ENCODE results near the gene POLR1G. TPM values are rescaled to one million over a fixed set of nuclear protein-coding genes. Genes with fewer than 3 reads are reported as not detected.
A peak's percentile ranks its signal among the peaks of the same experiment; 100 is the strongest.

Gene POLR1G
- total and polyA plus RNA-seq, 9 of the 15 experiments (the other 6 are each of a cell fraction or from before 2014, with no cell fraction given), result 3.0 to 50.1 (median 27.4) TPM

DNA sequence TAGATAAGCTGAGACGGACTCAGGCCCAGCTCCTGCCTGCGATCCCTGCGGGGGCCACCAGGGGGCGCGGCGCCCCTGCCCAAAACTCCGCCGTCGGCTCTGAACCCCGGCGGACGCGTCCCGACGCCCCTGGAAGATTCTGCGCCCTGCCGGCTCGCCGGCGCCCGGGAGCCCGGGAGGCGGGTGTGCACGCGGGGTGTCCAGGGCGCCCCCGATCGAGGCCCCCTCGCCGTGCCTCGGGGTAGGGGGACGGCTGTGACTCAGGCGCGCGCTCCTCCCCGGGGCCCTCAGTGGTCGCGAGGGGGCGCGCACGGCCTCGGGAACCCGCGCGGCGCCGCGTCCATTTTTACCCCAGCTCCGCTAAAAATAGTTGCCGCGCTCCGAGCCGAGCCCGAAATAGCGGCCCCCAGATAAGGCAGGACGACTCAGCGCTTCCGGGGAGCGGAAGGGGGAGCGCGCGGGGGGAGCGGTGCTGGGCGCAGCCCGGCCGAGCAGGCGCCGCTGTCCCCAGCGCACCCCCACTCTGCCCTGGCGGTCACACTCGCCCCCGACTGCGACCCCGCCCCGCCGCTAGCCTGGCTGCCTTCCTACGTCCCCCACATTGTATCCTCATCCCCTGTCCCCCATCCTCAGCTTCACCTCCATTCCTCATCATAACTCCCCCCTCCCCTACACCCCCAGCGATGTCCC, 33.3 kb downstream of the POLR1G start (continued):
- TF ChIP-seq JUND (IDR thresholded peaks at IDR 0.05; ENCODE audit: borderline replicate concordance, low read depth, low read length) (peak; percentile 89), JUND (tag; IDR thresholded peaks at IDR 0.05; ENCODE audit: borderline replicate concordance, low read depth, low read length) (peak; percentile 51; the same call in 1 of the 3 replicates), SUPT5H (IDR thresholded peaks at IDR 0.05) (peak; percentile 54), FOXP1 (CRISPR knock-in tag; IDR thresholded peaks at IDR 0.05) (peak; percentile 21; the same call in 1 of the 2 replicates), HMGN3 (IDR thresholded peaks at IDR 0.05; ENCODE audit: borderline replicate concordance, extremely low read depth, insufficient read length, low read depth, low read length) (peak; percentile 100), SNRNP70 (optimal IDR thresholded peaks at IDR 0.05; ENCODE audit: low read depth, low read length) (no peak), ZBTB9 (CRISPR knock-in tag; IDR thresholded peaks at IDR 0.05) (peak; percentile 60; the same call in 1 of the 2 replicates), EP400 (IDR thresholded peaks at IDR 0.05) (peak; percentile 45; the same call in 1 of the 2 replicates), ZNF584 (CRISPR knock-in tag; IDR thresholded peaks at IDR 0.05; ENCODE audit: low read depth) (peak; percentile 80), NCOA1 (IDR thresholded peaks at IDR 0.05; ENCODE audit: low read depth) (peak; percentile 59; the same call in 1 of the 2 replicates), TRIM24 (IDR thresholded peaks at IDR 0.05) (peak in 1 of 2 experiments; percentile 63; a peak in 1 of 4 replicates), PCBP1 (IDR thresholded peaks at IDR 0.05; ENCODE audit: low read depth, low read length, poor library complexity, severe bottlenecking) (peak; percentile 93), HLTF (IDR thresholded peaks at IDR 0.05) (no peak; the same call in 1 of the 2 replicates), SRSF3 (IDR thresholded peaks at IDR 0.05; ENCODE audit: insufficient read depth, low read length) (no peak), ZNF583 (CRISPR knock-in tag; IDR thresholded peaks at IDR 0.05) (peak; percentile 86; the same call in 1 of the 2 replicates), SOX6 (IDR thresholded peaks at IDR 0.05) (peak; percentile 74), XRCC4 (IDR thresholded peaks at IDR 0.05; ENCODE audit: extremely low read depth, insufficient read depth, insufficient read length) (no peak), GABPA (tag; conservative IDR thresholded peaks at IDR 0.05; ENCODE audit: low read depth) (peak; percentile 92), PHB (CRISPR knock-in tag; IDR thresholded peaks at IDR 0.05) (no peak), ZBED1 (IDR thresholded peaks at IDR 0.05) (peak; percentile 79; the same call in 1 of the 2 replicates), E2F6 (IDR thresholded peaks at IDR 0.05; ENCODE audit: borderline replicate concordance in 1 of 2, extremely low read depth in 1 of 2, insufficient read depth in 1 of 2, insufficient read length in 1 of 2, low read depth in 1 of 2, low read length in 1 of 2, poor library complexity in 1 of 2, severe bottlenecking in 1 of 2) (peak in 1 of 2 experiments; percentile 87), HNRNPLL (IDR thresholded peaks at IDR 0.05; ENCODE audit: low read depth, low read length, poor library complexity, severe bottlenecking) (peak; percentile 72), RBM22 (IDR thresholded peaks at IDR 0.05; ENCODE audit: low read depth, low read length, poor library complexity, severe bottlenecking) (peak; percentile 74), TRIM28 (IDR thresholded peaks at IDR 0.05) (no peak), ZKSCAN1 (IDR thresholded peaks at IDR 0.05; ENCODE audit: low read depth, low read length) (0 out of 2 replicates have a peak, but pooled peaks have one; percentile 48), BCL6 (CRISPR knock-in tag; IDR thresholded peaks at IDR 0.05) (no peak)
- TF ChIP-seq, protein P1, sequence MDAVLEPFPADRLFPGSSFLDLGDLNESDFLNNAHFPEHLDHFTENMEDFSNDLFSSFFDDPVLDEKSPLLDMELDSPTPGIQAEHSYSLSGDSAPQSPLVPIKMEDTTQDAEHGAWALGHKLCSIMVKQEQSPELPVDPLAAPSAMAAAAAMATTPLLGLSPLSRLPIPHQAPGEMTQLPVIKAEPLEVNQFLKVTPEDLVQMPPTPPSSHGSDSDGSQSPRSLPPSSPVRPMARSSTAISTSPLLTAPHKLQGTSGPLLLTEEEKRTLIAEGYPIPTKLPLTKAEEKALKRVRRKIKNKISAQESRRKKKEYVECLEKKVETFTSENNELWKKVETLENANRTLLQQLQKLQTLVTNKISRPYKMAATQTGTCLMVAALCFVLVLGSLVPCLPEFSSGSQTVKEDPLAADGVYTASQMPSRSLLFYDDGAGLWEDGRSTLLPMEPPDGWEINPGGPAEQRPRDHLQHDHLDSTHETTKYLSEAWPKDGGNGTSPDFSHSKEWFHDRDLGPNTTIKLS (IDR thresholded peaks at IDR 0.05; ENCODE audit: borderline replicate concordance, low read depth), result peak; percentile 55; the same call in 1 of the 2 replicates

All from K562 (cell line).